Panc1 (cell line): ENCODE measurements around the gene TPD52L1.

Experiments used
- CTCF ChIP-seq: fragments of 450-650 bp; IDR thresholded peaks from 2 replicates; pipeline ENCODE4 v1.5.1; 2017; ENCODE audit warnings: mild to moderate bottlenecking
- TCF7L2 ChIP-seq: IDR thresholded peaks from 2 replicates; pipeline ENCODE4 v1.6.1; 2011; ENCODE audit warnings: mild to moderate bottlenecking, low read depth, low read length, inconsistent platforms

DNA sequence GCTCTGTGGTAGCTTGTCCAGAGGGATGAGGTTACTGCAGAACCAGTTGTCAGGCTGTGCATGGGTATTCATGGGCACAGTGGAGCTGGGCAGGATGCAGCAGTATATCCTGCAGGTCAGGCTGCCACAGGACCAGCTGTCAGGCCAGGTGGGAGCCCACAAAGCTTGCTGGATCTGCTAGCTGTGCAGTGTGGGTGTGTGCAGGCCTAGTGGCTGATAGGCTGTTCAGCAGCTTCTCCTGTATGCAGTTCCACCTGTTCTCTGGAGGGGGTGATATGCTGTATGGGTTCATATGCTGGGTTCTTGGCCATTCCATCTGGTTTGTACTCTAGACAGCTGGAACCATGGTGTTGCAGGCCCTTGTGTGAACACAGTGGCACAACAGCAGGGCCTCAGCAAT, 40.6 kb upstream of the TPD52L1 start:
- TF ChIP-seq CTCF (no peak), TCF7L2 (no peak)
